Lung (tissue), 12 donors: Measurements from ENCODE around the gene ASAP2. TPM values are rescaled to one million over a fixed set of nuclear protein-coding genes. Genes with fewer than 3 reads are reported as not detected.

Experiments used
- ATAC-seq: fragments of 200-7000 bp; cut with Tn5 transposase; one replicate; pipeline ENCODE4 v1.9.1; 2020; ENCODE audit warnings: moderate number of reproducible peaks; ENCODE audit not compliant: insufficient read depth, low FRiP score
- DNase-seq, 3 donors: peaks; one replicate each; pipeline ENCODE4 v3.0.0-alpha.2; 2013 to 2017
- H3K27ac ChIP-seq, 2 donors: one replicate each; pipeline ENCODE4 v1.5.1; 2013; ENCODE audit warnings: mild to moderate bottlenecking in 2 of 2, moderate library complexity in 2 of 2, control low read depth in 1 of 2, inconsistent platforms in 1 of 2, low read depth in 1 of 2, low read length in 1 of 2
- H3K27me3 ChIP-seq, 3 donors: one replicate each; pipeline ENCODE4 v1.5.1; 2013; ENCODE audit warnings: low read length in 2 of 3; ENCODE audit not compliant: control insufficient read depth in 3 of 3, insufficient read depth in 3 of 3
- H3K36me3 ChIP-seq, 4 donors: one replicate each; pipeline ENCODE4 v1.5.1; 2013; ENCODE audit warnings: low read length in 4 of 4, mild to moderate bottlenecking in 1 of 4, moderate library complexity in 1 of 4; ENCODE audit not compliant: control insufficient read depth in 4 of 4, insufficient read depth in 4 of 4
- H3K4me1 ChIP-seq, 5 donors: one replicate each; pipeline ENCODE4 v1.5.1; 2013; ENCODE audit warnings: low read length in 5 of 5, mild to moderate bottlenecking in 2 of 5, moderate library complexity in 1 of 5; ENCODE audit not compliant: control insufficient read depth in 5 of 5, insufficient read depth in 5 of 5
- H3K4me3 ChIP-seq: one replicate; pipeline ENCODE4 v1.5.1; 2013; ENCODE audit warnings: mild to moderate bottlenecking, control low read depth, moderate library complexity
- H3K9ac ChIP-seq, 2 donors: one replicate each; pipeline ENCODE4 v1.5.1; 2013; ENCODE audit warnings: low read length in 2 of 2, control low read depth in 1 of 2; ENCODE audit not compliant: insufficient read depth in 1 of 2
- H3K9me3 ChIP-seq, 4 donors: one replicate each; pipeline ENCODE4 v1.5.1; 2013; ENCODE audit warnings: low read length in 3 of 4, mild to moderate bottlenecking in 1 of 4, moderate library complexity in 1 of 4; ENCODE audit not compliant: control insufficient read depth in 4 of 4, insufficient read depth in 3 of 4
- CTCF ChIP-seq: IDR thresholded peaks from 2 replicates; pipeline ENCODE4 v1.5.1; 2012; ENCODE audit warnings: mild to moderate bottlenecking; ENCODE audit errors: control extremely low read depth, extremely low read depth
- WGBS, 2 donors: extraction: QIAGEN DNeasy Blood & Tissue Kit; methylation state at CpG; one replicate each; pipeline ENCODE4 v1.1.7; 2013; 5-methylcytosine and 5-hydroxymethylcytosine counted together
- polyA plus RNA-seq, 2 donors: library from polyadenylated mRNA; stranded (reverse); fragments of 200-250 nt; gene quantifications; one replicate each; pipeline ENCODE4 v1.2.1, GENCODE V29; 2013
- total RNA-seq, 2 donors: library from RNA; depleted of rRNA in 1 of 2; stranded (reverse); fragments of >200 nt in 1 of 2; gene quantifications; one replicate each; pipeline ENCODE4 v1.2.1, GENCODE V29; 2014 to 2021
- donor health status: control.
- donor health status: control.
- donor health status: Bipolar disorder and iron deficiency.
- donor health status: healthy.
- donor health status: DM: yes; HTN: yes; CAD: no.

ASAP2 gene
- total and polyA plus RNA-seq, 4 donors = 7.4 to 30.9 (median 17.0) TPM

- no peak for TF ChIP-seq CTCF
- no peak overlapping the region for H3K27ac ChIP-seq
- no peak overlapping the region for H3K4me3 ChIP-seq
- no peaks in the 10 kb centered on the region for H3K27me3 ChIP-seq
- ATAC-seq (peak; percentile 41), DNase-seq (no peak)
- no peaks in the 10 kb centered on the region for H3K9me3 ChIP-seq
- H3K9ac ChIP-seq = no peak overlapping the region
- no peaks in the 10 kb centered on the region for H3K36me3 ChIP-seq
- H3K4me1 ChIP-seq = peaks cover 6 to 22% (median 13%) of the 10 kb centered on the region in 5 donors
These were observed 13.6 kb downstream of the ASAP2 start for GRCh38 chr2:9220201-9220600.

- TF ChIP-seq CTCF = no peak
- peak; percentile 40 to 64 (median 64) for DNase-seq
- WGBS, 2 donors = 48 to 81% methylated on average over 1 of the region's 1 CpG
- Histone ChIP-seq H3K27ac (no peak overlapping the region), H3K4me3 (no peak overlapping the region), H3K27me3 (no peaks in the 10 kb centered on the region), H3K9me3 (no peaks in the 10 kb centered on the region), H3K9ac (no peak overlapping the region), H3K4me1 (peaks cover 6 to 24% (median 13%) of the 10 kb centered on the region in 5 donors), H3K36me3 (no peaks in the 10 kb centered on the region)
- no peak for ATAC-seq
These were observed 14.6 kb downstream of the ASAP2 start for GRCh38 chr2:9221223-9221622.

GRCh38 chr2:9222239-9222892 lies 15.8 kb downstream of the ASAP2 start:
- 64 to 80% methylated on average over 8 to 9 of the region's 9 CpGs for WGBS, 2 donors
- no peak overlapping the region for H3K9ac ChIP-seq
- DNase-seq = no peak
- H3K4me3 ChIP-seq = no peak overlapping the region
- no peaks in the 10 kb centered on the region for H3K9me3 ChIP-seq
- TF ChIP-seq CTCF = no peak
- H3K4me1 ChIP-seq = peaks cover 6 to 26% (median 13%) of the 10 kb centered on the region in 5 donors
- ATAC-seq = no peak
- H3K36me3 ChIP-seq = no peaks in the 10 kb centered on the region
- H3K27ac ChIP-seq = peak overlapping the region in 1 of 2 donors; percentile 35
- no peaks in the 10 kb centered on the region for H3K27me3 ChIP-seq

- 82 to 91% methylated on average over 2 of the region's 2 CpGs for WGBS, 2 donors
- Histone ChIP-seq H3K27me3 (no peaks in the 10 kb centered on the region), H3K27ac (no peak overlapping the region), H3K9me3 (no peaks in the 10 kb centered on the region), H3K4me1 (peaks cover 6 to 26% (median 13%) of the 10 kb centered on the region in 5 donors), H3K36me3 (no peaks in the 10 kb centered on the region), H3K9ac (no peak overlapping the region), H3K4me3 (no peak overlapping the region)
- DNase-seq (peak in 2 of 3 donors; percentile 59 to 78), ATAC-seq (no peak)
- no peak for TF ChIP-seq CTCF
These were observed 16.3 kb downstream of the ASAP2 start for GRCh38 chr2:9222893-9223287.
